ENCODE results near the gene SLC16A8.
"Not testable (repeated sequence)": the region's sequence is repeated elsewhere in the genome, so short reads cannot be mapped to it uniquely, and the experiment has no call there.

The SLC16A8 gene

DNA sequence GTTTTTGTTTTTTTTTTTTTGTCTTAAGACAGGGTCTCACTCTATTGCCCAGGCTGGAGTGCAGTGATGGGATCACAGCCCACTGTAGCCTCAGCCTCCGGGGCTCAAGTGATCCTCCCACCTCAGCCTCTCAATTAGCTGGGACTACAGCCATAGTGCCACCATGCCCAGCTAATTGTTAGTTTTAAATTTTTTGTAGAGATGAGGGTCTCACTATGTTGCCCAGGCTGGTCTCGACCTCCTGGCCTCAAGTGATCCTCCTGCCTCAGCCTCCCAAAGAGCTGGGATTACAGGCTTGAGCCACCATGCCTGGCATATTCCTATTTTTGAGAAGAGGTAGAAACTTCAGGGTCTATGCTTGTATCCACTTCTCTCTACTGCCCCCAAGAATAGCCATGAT lies 34.8 kb upstream of the SLC16A8 start:
- not testable (repeated sequence) for H3K4me3 Mint-ChIP-seq; H3K36me3 Mint-ChIP-seq; H3K27me3 Mint-ChIP-seq; H3K9me3 Mint-ChIP-seq (ENCODE audit: low read depth); H3K4me1 Mint-ChIP-seq (ENCODE audit: low read depth); H3K27ac Mint-ChIP-seq

- H3K27me3 Mint-ChIP-seq, result no peaks in the 10 kb centered on the region
Observed at GRCh38 chr22:38118182-38118581, 34.2 kb upstream of the SLC16A8 start.

DNA sequence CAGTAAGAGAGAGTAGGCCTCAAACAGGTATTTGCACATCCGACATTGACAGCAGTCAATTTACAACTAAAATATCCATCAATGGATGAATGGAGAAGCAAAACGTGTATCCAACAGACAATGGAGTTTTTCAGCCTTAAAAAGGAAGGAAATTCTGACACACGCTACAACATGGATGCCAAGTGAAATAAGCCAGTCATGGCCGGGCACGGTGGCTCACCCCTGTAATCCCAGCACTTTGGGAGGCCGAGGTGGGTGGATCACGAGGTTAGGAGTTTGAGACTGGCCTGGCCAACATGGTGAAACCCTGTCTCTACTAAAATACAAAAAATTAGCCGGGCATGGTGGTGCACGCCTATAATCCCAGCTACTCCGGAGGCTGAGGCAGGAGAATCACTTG lies 33.6 kb upstream of the SLC16A8 start:
- H3K27ac Mint-ChIP-seq, H3K36me3 Mint-ChIP-seq: not testable (repeated sequence)

More at GRCh38 chr22:38118182-38118581, 34.2 kb upstream of the SLC16A8 start:
- H3K4me1 Mint-ChIP-seq (ENCODE audit: low read depth), result peaks cover 3% of the 10 kb centered on the region
- no peaks in the 10 kb centered on the region for H3K9me3 Mint-ChIP-seq (ENCODE audit: low read depth)
- no peak overlapping the region for H3K27ac Mint-ChIP-seq
- no peak overlapping the region for H3K4me3 Mint-ChIP-seq
- peaks cover 2% of the 10 kb centered on the region for H3K36me3 Mint-ChIP-seq

DNA sequence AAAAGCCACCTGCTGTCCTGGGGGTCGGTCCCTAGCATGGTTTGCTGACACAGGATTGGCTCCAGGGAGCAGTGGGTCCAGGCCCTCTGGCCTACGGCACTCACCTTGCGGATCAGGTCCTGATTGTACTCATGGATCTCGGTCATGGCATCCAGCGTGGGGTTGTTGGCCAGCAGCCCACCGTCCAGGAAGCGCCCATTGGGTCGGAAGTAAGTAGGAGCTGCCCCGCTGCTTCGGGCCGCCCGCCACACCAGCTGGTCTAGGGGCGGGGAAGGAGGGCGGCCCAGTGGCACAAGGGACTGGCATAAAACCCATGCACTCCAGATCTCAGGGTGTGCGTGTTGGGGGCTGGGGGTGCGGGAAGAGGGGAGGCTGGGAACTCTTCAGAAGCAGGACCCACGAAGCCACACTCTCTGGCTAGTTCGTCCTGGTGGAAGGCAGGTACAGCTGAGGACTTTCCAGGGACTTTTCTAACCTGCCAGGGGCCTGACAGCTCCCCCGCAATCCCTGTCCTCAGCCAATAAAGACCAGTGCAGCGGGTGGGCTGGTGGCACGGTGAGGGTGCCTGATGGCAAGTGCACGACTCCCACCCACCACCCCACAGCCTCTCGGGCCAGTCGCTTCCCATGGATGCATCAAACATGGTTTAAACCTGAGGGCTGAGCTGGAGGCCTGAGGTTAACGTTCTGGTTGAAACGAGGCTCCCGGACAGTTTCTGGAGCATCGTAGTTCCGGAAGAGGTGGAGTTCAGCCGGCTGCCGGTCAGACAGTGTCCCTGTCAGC lies 31.6 kb upstream of the SLC16A8 start:
- no peaks in the 10 kb centered on the region for H3K9me3 Mint-ChIP-seq (ENCODE audit: low read depth)
- peaks cover 3% of the 10 kb centered on the region for H3K4me1 Mint-ChIP-seq (ENCODE audit: low read depth)
- H3K27ac Mint-ChIP-seq, result no peak overlapping the region
- no peaks in the 10 kb centered on the region for H3K27me3 Mint-ChIP-seq
- H3K36me3 Mint-ChIP-seq, result peaks cover 2% of the 10 kb centered on the region
- no peak overlapping the region for H3K4me3 Mint-ChIP-seq

More for the DNA sequence above, 33.6 kb upstream of the SLC16A8 start:
- H3K4me3 Mint-ChIP-seq; H3K9me3 Mint-ChIP-seq (ENCODE audit: low read depth); H3K27me3 Mint-ChIP-seq; H3K4me1 Mint-ChIP-seq (ENCODE audit: low read depth): not testable (repeated sequence)

- Mint-ChIP-seq H3K4me3 (no peak overlapping the region), H3K36me3 (peaks cover 2% of the 10 kb centered on the region), H3K27ac (no peak overlapping the region), H3K27me3 (no peaks in the 10 kb centered on the region), H3K9me3 (ENCODE audit: low read depth) (no peaks in the 10 kb centered on the region), H3K4me1 (ENCODE audit: low read depth) (peaks cover 3% of the 10 kb centered on the region)
Observed at GRCh38 chr22:38114484-38115398, 30.8 kb upstream of the SLC16A8 start.

GRCh38 chr22:38112381-38112780 lies 28.4 kb upstream of the SLC16A8 start:
- no peak overlapping the region for H3K4me3 Mint-ChIP-seq
- H3K4me1 Mint-ChIP-seq (ENCODE audit: low read depth), result peaks cover 3% of the 10 kb centered on the region

DNA sequence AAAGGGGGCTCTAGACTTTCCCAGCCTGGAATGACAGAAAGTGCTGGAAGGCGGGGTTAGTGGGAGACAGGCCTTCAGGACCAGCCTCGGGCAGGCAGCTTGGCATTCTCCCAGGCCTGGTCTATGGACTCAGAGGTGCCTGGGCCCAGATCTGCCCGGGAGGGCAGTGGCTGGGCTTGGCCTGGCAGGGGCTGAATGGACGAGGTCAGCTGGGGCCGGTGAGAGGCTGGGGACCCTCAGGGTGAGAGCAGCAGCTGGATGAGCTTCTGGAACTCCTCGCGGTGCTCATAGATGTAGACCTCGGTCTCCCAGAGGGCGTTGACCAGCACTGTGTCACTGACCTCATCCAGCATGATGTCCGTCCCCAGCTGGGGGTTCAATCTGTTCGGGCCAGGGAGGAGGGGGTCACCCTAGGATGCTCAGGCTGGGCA lies 28.0 kb upstream of the SLC16A8 start:
- Mint-ChIP-seq H3K27ac (no peak overlapping the region), H3K4me3 (no peak overlapping the region), H3K36me3 (peaks cover 2% of the 10 kb centered on the region), H3K27me3 (no peaks in the 10 kb centered on the region), H3K9me3 (ENCODE audit: low read depth) (no peaks in the 10 kb centered on the region), H3K4me1 (ENCODE audit: low read depth) (peaks cover 3% of the 10 kb centered on the region)

More at GRCh38 chr22:38112381-38112780, 28.4 kb upstream of the SLC16A8 start:
- no peaks in the 10 kb centered on the region for H3K27me3 Mint-ChIP-seq
- H3K36me3 Mint-ChIP-seq, result peaks cover 2% of the 10 kb centered on the region
- no peaks in the 10 kb centered on the region for H3K9me3 Mint-ChIP-seq (ENCODE audit: low read depth)
- no peak overlapping the region for H3K27ac Mint-ChIP-seq

DNA sequence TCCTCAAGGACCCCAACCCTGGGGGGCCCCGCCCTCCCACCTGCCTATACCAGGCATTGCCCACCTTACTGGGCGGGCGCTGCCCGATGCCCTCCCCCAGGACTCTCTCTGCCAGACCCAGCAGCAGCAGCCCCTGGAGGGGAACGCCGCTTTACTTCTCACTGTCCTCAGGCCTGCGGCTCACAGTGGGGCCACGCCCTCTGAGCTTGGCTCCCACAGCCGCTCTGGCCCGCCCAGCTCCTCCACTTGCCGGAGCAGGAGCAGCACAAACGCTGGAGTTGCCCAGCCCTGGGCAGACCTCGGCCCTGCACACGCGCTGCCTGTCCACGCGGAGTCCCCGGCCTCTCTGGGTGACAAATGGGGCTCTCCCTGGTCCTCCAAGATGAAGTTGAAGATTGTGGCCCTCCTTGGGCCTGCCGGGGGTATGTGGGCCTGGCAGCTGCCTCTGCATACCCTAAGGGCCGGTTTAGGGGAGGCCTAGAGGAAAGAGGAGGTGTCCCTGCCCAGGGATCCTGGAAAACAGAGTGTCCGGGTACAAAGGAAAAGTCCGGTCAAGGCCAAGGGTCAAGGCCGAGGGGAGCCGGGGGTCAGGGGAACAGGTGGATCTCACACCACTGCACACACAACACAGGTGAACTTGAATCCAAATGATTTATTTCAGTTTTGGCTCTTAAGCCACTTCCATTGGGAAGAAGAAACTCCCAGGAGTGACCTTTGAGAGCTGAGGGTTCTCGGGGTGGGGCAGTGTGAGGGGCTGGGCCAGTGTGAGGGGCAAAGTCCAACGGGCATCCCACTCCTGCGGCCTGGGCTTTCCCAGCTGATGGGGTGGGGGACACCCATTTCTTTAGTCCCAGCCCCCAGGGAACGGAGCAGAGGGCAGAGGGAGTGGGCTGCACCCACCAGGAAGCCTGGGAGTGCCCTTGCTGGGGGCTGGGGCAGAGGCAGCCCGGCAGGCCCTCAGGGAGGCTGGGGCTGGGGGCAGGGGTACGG lies 27.2 kb upstream of the SLC16A8 start:
- Mint-ChIP-seq H3K27ac (no peak overlapping the region), H3K36me3 (peaks cover 2% of the 10 kb centered on the region), H3K4me3 (no peak overlapping the region), H3K9me3 (ENCODE audit: low read depth) (no peaks in the 10 kb centered on the region), H3K4me1 (ENCODE audit: low read depth) (peaks cover 3% of the 10 kb centered on the region), H3K27me3 (no peaks in the 10 kb centered on the region)

DNA sequence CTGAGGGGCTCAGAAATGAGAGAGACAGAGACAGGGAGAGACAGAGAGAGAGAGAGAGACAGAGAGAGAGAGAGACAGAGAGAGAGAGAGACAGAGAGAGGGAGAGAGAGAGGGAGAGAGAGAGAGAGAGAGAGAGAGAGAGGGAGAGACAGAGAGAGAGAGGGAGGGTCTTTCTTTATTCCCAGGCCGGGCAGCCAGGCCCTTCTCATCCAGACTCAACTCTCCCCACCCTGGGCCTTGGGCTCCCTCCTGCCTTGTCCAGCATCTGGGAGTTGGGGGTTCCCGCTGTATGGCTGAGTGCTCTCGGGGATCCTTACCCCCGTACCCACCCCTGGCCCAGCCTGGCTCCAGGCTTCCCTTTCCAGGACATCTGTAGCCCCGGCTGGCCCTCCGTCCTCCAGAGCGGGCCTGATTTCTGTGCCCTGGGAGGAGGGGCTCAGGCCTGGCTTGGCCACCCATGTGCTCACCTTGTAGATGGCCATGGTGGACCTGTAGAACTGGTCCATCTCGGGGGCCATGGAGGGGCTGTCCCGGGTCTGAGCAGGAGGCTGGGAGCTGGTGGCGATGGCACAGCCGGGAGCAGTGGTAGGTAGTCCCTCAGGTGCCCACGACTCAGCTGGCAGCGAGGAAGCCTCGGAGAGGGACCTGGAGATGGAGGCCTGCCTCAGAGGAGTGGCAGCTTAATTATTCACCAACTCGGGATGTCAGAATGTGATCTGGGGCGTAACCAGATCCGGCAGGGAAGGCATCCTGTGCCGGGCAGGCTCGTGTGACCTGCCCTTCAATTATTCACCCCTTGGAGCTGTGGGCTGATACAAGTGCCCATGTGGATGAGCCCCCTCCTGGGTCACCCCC lies 26.3 kb upstream of the SLC16A8 start, which contains the start of gene BAIAP2L2:
BAIAP2L2 (minus strand) TSS at position 677 of the 855 bp plus-strand sequence; CDS start at position 518, 159 bp downstream.
- Mint-ChIP-seq H3K4me3 (no peak within 1 kb of the TSS), H3K27me3 (no peaks in the 10 kb centered on the region), H3K27ac (peak within 1 kb of the TSS; percentile 58), H3K9me3 (ENCODE audit: low read depth) (no peaks in the 10 kb centered on the region), H3K4me1 (ENCODE audit: low read depth) (peaks cover 3% of the 10 kb centered on the region), H3K36me3 (peaks cover 2% of the 10 kb centered on the region)

GRCh38 chr22:38109371-38110001 lies 25.5 kb upstream of the SLC16A8 start:
- no peaks in the 10 kb centered on the region for H3K9me3 Mint-ChIP-seq (ENCODE audit: low read depth)
- no peaks in the 10 kb centered on the region for H3K27me3 Mint-ChIP-seq
- peak overlapping the region; percentile 58 for H3K27ac Mint-ChIP-seq
- no peak overlapping the region for H3K4me3 Mint-ChIP-seq
- H3K36me3 Mint-ChIP-seq, result peaks cover 2% of the 10 kb centered on the region
- H3K4me1 Mint-ChIP-seq (ENCODE audit: low read depth), result peaks cover 3% of the 10 kb centered on the region

DNA sequence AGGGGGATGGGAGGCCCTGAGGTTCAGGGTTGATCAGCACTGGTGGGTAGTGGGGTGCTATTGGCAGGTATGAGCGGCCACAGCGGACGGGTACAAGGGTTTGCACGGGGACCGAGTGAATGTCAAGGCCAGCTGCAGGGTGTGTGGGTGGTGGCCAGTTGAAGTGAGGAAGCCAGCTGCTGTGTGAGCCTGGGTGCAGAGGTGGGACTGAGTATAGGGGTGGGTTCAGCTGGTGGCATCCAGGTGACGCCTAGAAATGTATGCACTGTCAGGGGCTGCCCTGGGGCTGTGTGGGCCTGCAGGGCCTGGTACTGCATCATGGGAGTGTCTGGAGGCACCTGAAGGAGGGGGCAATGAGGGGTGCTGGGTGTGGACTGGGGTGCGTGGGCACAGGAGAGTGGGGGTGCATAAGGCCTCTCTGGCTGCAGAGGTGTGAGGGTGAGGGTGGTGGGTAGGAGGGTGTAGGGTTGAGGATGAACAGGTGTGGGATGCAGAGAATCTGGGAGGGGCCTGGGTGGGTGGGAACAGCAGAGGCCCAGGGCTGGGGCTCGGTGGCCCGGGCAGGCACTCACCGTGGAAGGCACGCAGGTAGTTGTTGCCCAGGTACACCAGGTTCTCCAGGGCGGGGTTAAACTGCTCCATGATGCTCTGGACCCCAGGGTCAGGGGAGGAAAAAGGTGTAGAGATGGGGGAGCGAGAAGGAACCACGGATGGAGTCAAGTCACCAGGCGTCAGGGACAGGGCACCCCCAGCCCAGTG lies 24.8 kb upstream of the SLC16A8 start:
- peaks cover 2% of the 10 kb centered on the region for H3K4me1 Mint-ChIP-seq (ENCODE audit: low read depth)

DNA sequence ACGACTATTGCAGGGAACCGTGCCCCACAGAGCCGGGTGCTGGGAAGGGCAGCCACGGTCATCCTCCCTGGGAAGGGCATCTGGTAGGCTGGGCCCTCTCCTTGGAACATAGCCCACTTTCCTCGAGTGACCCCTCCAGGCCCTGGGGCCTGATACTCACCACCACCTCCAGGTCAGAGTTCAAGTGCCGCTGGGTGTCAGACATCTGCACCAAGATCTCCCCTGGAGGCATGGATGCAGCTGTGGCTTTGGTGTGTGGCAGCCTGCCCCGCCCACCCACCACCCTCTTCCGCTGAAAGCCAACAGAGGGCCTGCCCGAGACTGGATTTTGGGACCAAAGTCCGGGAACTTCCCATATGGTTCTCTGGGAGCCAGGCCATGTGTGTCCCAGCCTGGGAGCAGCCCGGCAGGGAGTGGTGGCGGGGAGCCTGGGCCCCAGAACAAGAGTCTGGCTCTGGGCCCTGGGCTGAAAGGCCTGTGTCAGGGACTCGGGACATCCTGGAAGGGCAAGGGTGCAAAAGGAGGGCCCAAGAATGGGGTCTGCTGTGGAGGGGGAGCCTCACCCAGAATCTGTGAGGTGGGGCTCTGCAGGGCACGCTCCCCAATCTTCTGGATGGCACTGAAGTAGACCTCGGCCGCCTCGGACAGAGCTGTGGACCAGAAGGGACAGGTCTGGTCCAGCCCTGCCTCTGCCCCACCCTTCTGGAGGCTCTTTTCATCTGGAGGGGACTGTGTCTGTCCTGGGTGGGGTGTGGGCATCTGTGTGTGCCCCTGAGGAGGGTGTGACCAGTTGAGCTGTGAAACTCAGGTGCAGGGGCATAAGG lies 23.9 kb upstream of the SLC16A8 start:
- Mint-ChIP-seq H3K27ac (no peak overlapping the region), H3K4me3 (no peak overlapping the region), H3K36me3 (no peaks in the 10 kb centered on the region), H3K27me3 (no peaks in the 10 kb centered on the region), H3K4me1 (ENCODE audit: low read depth) (peaks cover 2% of the 10 kb centered on the region), H3K9me3 (ENCODE audit: low read depth) (no peaks in the 10 kb centered on the region)

More for the DNA sequence above, 24.8 kb upstream of the SLC16A8 start:
- Mint-ChIP-seq H3K9me3 (ENCODE audit: low read depth) (no peaks in the 10 kb centered on the region), H3K4me3 (no peak overlapping the region), H3K36me3 (no peaks in the 10 kb centered on the region), H3K27me3 (no peaks in the 10 kb centered on the region), H3K27ac (no peak overlapping the region)

Data from activated naive CD8-positive, alpha-beta T cell (primary cell).